ENCODE measurements around the gene ACAA2. TPM values are rescaled to one million over a fixed set of nuclear protein-coding genes. Genes with fewer than 3 reads are reported as not detected.

Gene ACAA2
- polyA plus RNA-seq, 1 donor (not counting 4 experiments of a cell fraction or from before 2014, with no cell fraction given): 2.3 TPM

DNA sequence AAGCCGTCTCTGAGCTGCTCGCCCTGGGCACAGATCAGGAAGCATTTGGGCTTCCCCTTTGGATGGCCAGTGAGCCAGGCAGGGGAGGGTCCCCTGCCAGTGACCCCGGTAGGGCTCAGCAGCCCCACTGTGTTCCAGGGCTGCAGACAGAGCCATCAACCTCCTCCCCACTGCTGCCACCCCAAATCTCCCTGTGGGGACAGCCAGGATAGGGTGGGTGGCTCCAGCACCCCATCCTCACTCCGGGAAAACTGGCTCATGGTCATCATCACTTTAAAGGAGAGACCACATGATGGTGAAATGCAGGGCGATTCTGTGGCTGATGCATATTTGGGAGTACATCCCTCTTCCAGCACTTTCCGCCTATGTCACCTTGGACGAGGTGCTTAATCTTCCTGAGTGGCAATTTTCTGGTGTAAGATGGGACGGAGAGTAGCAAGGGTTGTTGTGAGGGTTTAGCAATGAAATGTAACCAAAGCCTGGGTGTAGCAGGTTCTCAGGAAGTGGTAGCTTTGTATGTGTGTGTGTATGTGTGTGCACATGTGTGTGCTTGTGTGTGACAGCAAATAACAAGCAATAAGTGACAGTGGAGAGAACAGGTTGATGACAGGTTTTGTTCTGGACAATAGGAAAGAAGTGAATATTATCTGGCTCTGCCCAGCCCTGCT, 61.8 kb downstream of the ACAA2 start:
- TF ChIP-seq EZH2 (IDR thresholded peaks at IDR 0.05; ENCODE audit: low read length) (no peak), CTCF (optimal IDR thresholded peaks at IDR 0.05 in 1 of 3, IDR thresholded peaks at IDR 0.05 in 1 of 3, conservative IDR thresholded peaks at IDR 0.05 in 1 of 3; ENCODE audit: extremely low read depth in 1 of 3, insufficient read depth in 2 of 3, low read length in 3 of 3) (no peak)
- Histone ChIP-seq H2AFZ (ENCODE audit: control insufficient read depth, low read length) (no peak overlapping the region), H3K4me3 (ENCODE audit: control insufficient read depth in 2 of 3, extremely low read depth in 1 of 3, insufficient read depth in 2 of 3, low read depth in 1 of 3, low read length in 3 of 3) (no peak overlapping the region), H3K79me2 (ENCODE audit: control insufficient read depth, insufficient read depth, low read length) (no peaks in the 10 kb centered on the region), H3K27me3 (ENCODE audit: control insufficient read depth, extremely low read depth, insufficient read depth, low read length) (no peaks in the 10 kb centered on the region), H3K27ac (ENCODE audit: control insufficient read depth, insufficient read depth, low read length) (no peak overlapping the region), H3K4me1 (ENCODE audit: control insufficient read depth, extremely low read depth, insufficient read depth, low read length) (peaks cover 7% of the 10 kb centered on the region), H3K36me3 (ENCODE audit: control insufficient read depth in 2 of 2, extremely low read depth in 1 of 2, insufficient read depth in 2 of 2, low read length in 2 of 2) (no peaks in the 10 kb centered on the region), H3K9ac (ENCODE audit: control insufficient read depth, extremely low read depth, insufficient read depth, low read length) (no peak overlapping the region), H3K9me1 (ENCODE audit: control insufficient read depth, extremely low read depth, insufficient read depth, low read length) (no peaks in the 10 kb centered on the region), H4K20me1 (ENCODE audit: control insufficient read depth, extremely low read depth, insufficient read depth, low read length) (no peaks in the 10 kb centered on the region), H3K4me2 (ENCODE audit: control insufficient read depth, extremely low read depth, insufficient read depth, low read depth, low read length) (no peak overlapping the region), H3K9me3 (ENCODE audit: control insufficient read depth, low read depth, low read length) (no peaks in the 10 kb centered on the region)
- FAIRE-seq (no peak), DNase-seq (ENCODE audit: low read depth, low spot score) (no peak)
- dilution Hi-C loops (cut with MboI; ENCODE audit: extremely low pct_ligation_motif_present, low sequenced_read_pairs): no loop called here

DNA sequence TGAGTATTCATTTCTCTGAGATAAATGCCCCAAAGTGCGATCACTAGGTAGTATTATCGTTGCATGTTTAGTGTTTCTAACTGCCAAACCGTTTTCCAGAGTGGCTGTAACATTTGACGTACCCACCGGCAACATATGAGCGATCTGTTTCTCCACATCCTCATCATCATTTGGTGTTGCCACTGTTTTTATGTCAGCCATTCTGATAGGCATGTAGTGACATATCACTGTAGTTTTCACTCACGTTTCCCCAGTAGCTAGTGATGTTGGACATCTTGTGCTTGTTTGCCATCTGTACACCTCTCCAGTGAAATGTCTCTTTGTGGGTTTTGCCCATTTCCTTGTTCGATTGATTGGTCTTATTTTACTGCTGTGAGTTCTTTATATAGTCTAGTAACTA, 63.8 kb downstream of the ACAA2 start:
- dilution Hi-C loops (cut with MboI; ENCODE audit: extremely low pct_ligation_motif_present, low sequenced_read_pairs): no loop called here
- Histone ChIP-seq H3K79me2 (ENCODE audit: control insufficient read depth, insufficient read depth, low read length) (no peaks in the 10 kb centered on the region), H3K4me1 (ENCODE audit: control insufficient read depth, extremely low read depth, insufficient read depth, low read length) (peaks cover 7% of the 10 kb centered on the region), H3K9me3 (ENCODE audit: control insufficient read depth, low read depth, low read length) (no peaks in the 10 kb centered on the region), H3K27ac (ENCODE audit: control insufficient read depth, insufficient read depth, low read length) (no peak overlapping the region), H4K20me1 (ENCODE audit: control insufficient read depth, extremely low read depth, insufficient read depth, low read length) (no peaks in the 10 kb centered on the region), H2AFZ (ENCODE audit: control insufficient read depth, low read length) (peak overlapping the region; percentile 13), H3K4me2 (ENCODE audit: control insufficient read depth, extremely low read depth, insufficient read depth, low read depth, low read length) (no peak overlapping the region), H3K27me3 (ENCODE audit: control insufficient read depth, extremely low read depth, insufficient read depth, low read length) (no peaks in the 10 kb centered on the region), H3K9ac (ENCODE audit: control insufficient read depth, extremely low read depth, insufficient read depth, low read length) (no peak overlapping the region), H3K4me3 (ENCODE audit: control insufficient read depth in 2 of 3, extremely low read depth in 1 of 3, insufficient read depth in 2 of 3, low read depth in 1 of 3, low read length in 3 of 3) (no peak overlapping the region), H3K9me1 (ENCODE audit: control insufficient read depth, extremely low read depth, insufficient read depth, low read length) (no peaks in the 10 kb centered on the region), H3K36me3 (ENCODE audit: control insufficient read depth in 2 of 2, extremely low read depth in 1 of 2, insufficient read depth in 2 of 2, low read length in 2 of 2) (no peaks in the 10 kb centered on the region)
- FAIRE-seq (no peak), DNase-seq (ENCODE audit: low read depth, low spot score) (no peak)
- TF ChIP-seq EZH2 (IDR thresholded peaks at IDR 0.05; ENCODE audit: low read length) (no peak), CTCF (optimal IDR thresholded peaks at IDR 0.05 in 1 of 3, IDR thresholded peaks at IDR 0.05 in 1 of 3, conservative IDR thresholded peaks at IDR 0.05 in 1 of 3; ENCODE audit: extremely low read depth in 1 of 3, insufficient read depth in 2 of 3, low read length in 3 of 3) (no peak)

Data from keratinocyte (primary cell).